Diencephalon (tissue), 1 donor: ENCODE data around the gene SLC5A2. TPM values are rescaled to one million over a fixed set of nuclear protein-coding genes. Genes with fewer than 3 reads are reported as not detected.

Experiments used
- total RNA-seq: library from RNA; depleted of rRNA; stranded (reverse); fragments of >200 nt; gene quantifications from one replicate; pipeline ENCODE4 v1.2.3, GENCODE V29; 2014

Gene SLC5A2
- 2.1 TPM for total RNA-seq

DNA sequence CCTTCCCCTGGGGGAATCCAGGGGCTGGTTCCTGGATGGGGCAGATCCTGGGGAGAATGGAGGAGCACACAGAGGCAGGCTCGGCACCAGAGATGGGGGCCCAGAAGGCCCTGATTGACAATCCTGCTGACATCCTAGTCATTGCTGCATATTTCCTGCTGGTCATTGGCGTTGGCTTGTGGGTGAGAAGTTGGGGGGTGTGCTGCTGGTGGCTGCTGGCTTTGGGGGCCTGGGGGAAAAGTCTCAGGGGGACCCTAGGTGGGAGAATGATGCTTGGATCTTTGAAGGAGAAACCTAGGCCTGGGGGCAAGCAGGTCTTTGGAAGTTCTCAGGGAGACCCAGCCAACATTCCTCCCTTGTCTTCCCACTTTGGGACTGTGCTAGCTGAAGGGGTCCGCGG, at the start of gene SLC5A2:
SLC5A2 (plus strand) TSS at position 43 of the 400 bp plus-strand sequence; CDS start at position 57, 14 bp downstream.

DNA sequence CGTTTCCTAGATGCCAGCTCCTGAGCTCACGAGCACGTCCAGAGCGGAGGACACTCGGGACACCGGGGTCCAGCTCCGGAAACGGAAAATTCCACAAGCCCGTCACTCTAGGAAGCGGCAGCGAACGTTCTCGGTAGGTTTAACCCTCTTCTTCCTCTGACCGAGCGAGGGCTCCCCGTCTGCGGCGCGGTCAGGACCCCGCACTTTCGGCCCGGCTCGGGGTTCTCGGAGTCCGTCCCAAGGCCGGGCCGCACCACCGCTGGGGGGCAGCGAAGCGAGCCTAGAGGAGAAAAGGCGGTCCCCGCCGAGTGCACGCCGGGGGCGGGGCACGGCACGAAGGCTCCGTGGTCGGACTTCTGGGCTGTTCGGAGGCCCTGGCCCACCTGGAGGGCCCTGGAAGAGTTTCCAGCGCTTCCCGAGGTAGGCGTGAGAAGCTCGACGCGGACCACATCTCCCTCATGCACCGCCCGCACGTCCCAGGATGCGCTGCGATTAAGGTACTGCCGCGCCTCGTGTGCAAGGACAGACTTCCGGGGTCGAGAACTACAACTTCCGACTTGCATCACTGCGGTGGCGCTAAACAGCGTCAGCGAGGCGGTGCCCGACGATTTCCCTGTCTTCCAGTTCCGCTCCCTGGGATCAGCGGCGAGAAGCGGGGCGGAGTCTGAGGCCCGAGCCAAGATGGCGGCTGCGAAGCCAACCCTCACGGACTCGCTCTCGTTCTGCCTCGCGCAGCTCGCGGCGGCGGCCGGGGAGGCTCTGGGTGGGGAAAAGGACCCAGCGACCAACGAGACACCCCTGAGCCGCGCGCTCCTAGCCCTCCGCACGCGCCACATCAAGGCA, 23.9 kb upstream of the SLC5A2 start, which contains the start of gene ARMC5:
ARMC5 (plus strand) TSS at position 658 of the 843 bp plus-strand sequence; CDS start at position 682, 24 bp downstream.

DNA sequence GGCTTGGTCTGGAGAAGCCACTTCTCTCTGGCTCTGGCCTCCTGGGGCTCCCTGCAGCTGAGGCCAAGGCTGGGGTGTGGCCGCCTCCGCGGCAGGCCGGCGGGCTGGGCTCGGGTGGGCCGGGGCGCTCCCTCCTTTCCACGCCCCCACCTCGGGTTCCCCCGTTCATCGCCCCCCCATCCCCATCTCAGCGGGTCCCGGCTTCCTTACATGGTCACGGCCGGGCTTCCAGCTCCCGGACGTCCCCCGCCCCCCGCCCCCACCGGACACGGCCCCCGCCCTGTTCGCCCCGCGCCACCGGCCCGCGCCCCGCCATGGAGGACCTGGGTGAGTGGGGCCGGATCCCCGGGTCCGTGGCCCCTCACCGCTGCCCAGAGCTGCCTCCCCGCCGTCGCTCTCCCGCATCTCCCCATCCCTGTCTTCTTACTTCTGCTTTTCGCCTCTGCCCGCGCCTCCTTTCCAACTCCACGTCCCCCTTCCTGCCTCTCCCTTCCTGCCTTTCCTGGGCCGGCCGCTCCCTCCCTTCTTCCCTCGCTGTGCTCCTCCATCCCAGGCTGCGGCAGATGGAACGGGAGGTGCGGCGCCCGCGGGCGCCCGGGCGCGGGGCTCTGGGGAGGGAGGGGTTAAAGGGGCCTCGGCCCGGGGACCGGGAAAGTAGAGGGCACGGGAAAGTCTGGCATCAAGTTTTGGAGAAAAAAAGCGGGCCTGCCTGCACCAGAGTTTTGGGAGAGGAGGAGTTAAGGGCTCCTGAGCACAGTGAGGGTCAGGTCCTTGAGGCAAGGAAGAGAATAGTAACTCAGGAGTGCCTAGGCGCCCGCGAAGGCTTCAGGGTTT, 10.8 kb upstream of the SLC5A2 start, which contains the start of gene TGFB1I1:
TGFB1I1 (plus strand) TSS at position 278 of the 834 bp plus-strand sequence; CDS start at position 315, 37 bp downstream.

DNA sequence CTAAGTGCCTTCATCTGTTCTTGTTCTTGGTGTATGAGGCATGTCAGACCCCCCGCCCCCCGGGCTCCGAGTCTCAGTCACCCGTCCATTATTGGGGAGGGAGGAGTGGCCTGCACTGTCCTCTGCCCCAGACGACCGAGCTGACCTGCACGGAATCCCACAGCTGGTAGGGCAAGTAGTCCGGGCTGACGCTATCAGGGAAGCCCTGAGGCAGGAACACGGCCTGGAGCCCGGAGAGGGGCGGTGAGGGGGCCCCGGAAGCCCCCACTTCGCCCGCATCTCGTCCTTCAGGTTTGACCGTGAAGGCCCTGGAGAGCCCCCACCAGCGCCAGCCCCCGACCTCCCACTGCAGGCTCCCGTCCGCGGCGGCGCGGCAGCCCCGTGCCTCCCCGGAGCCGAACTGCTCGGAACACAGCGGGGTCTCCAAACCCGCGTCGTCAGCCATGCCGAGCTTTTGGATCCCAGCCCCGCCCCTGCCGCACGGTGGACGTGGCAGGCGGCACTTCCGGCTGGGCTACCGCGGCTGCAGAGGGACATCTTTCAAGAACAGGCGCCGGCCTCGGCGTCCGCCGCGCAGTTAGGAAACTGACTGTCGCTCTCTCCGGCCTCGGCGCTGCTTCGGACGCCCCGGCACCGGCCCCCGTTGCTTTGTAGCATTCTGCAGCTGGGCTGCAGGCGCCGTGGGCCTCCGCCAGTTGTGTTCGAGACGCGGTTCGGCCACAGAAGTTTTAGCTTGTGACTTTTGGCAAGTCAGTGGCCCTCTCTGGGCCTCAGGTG, 25.2 kb downstream of the SLC5A2 start, which contains the start of gene RUSF1:
RUSF1 (minus strand) TSS at position 463 of the 777 bp plus-strand sequence; CDS start at position 445, 18 bp downstream.

DNA sequence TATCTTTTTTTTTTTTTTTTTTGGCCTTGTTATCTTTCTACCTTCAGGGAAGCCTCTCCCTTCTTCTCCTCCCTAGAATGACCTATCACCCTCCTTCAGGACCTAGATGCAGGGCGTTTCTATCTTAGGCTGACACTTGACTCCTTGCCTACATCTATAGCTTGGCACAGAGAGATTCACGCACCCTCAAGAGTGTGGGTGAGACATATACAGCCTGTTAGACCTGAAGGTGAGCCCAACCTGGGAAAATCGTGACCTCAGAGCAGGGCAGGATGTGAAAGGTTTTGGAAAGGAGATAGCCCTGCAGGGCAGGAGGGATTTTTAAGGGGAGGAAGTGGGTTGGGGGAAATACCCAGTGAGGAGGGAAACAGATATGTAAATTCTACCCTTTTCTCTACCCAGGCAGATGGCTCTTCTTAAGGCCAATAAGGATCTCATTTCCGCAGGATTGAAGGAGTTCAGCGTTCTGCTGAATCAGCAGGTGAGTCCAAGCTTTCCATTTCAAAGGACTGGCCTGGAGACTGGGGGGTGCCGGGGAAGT, 44.9 kb downstream of the SLC5A2 start, which contains the start of gene AHSP:
AHSP (plus strand) TSS at position 167 of the 541 bp plus-strand sequence; CDS start at position 407, 240 bp downstream.

Other genes with a start within 250 kb of the SLC5A2 start
- 4.6 TPM for gene ITGAM, start 223.1 kb upstream of the SLC5A2 start, total RNA-seq
- gene ITGAX, start 127.9 kb upstream of the SLC5A2 start, total RNA-seq, result 3.0 TPM
- gene ITGAD, start 89.8 kb upstream of the SLC5A2 start, total RNA-seq, result not detected
- gene COX6A2, start 54.8 kb upstream of the SLC5A2 start, total RNA-seq, result not detected
- 2.5 TPM for gene ZNF843, start 40.3 kb upstream of the SLC5A2 start, total RNA-seq
- gene ARMC5, start 23.6 kb upstream of the SLC5A2 start, total RNA-seq, result 12.7 TPM
- gene TGFB1I1, start 11.0 kb upstream of the SLC5A2 start, total RNA-seq, result 3.0 TPM
- gene RUSF1, start 25.3 kb downstream of the SLC5A2 start, total RNA-seq, result 39.4 TPM
- 24.9 TPM for gene AHSP, start 44.8 kb downstream of the SLC5A2 start, total RNA-seq